T1000 (cell line): Measurements from ENCODE around the gene WDFY2.
"Not testable (repeated sequence)": the region's sequence is repeated elsewhere in the genome, so short reads cannot be mapped to it uniquely, and the experiment has no call there.

Experiments
- DNase-seq: peaks from one replicate; lab custom pipeline; 2025; ENCODE audit warnings: mixed read lengths; lab: John Stamatoyannopoulos, UW

WDFY2 gene

GRCh38 chr13:51632591-51633362 is 48.5 kb downstream of the WDFY2 start:
- no peak for DNase-seq

- DNase-seq = no peak
Observed at GRCh38 chr13:51635137-51635878, 51.0 kb downstream of the WDFY2 start.

GRCh38 chr13:51636349-51636890 is 52.2 kb downstream of the WDFY2 start:
- DNase-seq = no peak

GRCh38 chr13:51637852-51638215 is 53.6 kb downstream of the WDFY2 start:
- no peak for DNase-seq

- DNase-seq = no peak
Observed at GRCh38 chr13:51638216-51638871, 54.1 kb downstream of the WDFY2 start.

GRCh38 chr13:51639171-51639570 is 54.9 kb downstream of the WDFY2 start:
- no peak for DNase-seq

GRCh38 chr13:51640696-51641095 is 56.4 kb downstream of the WDFY2 start:
- not testable (repeated sequence) for DNase-seq

- DNase-seq = peak; percentile 14
Observed at GRCh38 chr13:51643105-51643881, 59.0 kb downstream of the WDFY2 start.

- no peak for DNase-seq
Observed at GRCh38 chr13:51643882-51644281, 59.6 kb downstream of the WDFY2 start.

GRCh38 chr13:51644654-51645053 is 60.4 kb downstream of the WDFY2 start:
- DNase-seq = no peak

- DNase-seq = peak; percentile 12
Observed at GRCh38 chr13:51645154-51645650, 60.9 kb downstream of the WDFY2 start.

GRCh38 chr13:51645761-51646670 is 61.8 kb downstream of the WDFY2 start:
- no peak for DNase-seq

GRCh38 chr13:51647067-51647466 is 62.8 kb downstream of the WDFY2 start:
- DNase-seq = no peak

GRCh38 chr13:51652193-51652592 is 67.9 kb downstream of the WDFY2 start:
- DNase-seq = not testable (repeated sequence)

- no peak for DNase-seq
Observed at GRCh38 chr13:51659276-51660127, 75.2 kb downstream of the WDFY2 start.

- DNase-seq = no peak
Observed at GRCh38 chr13:51660813-51661212, 76.6 kb downstream of the WDFY2 start.

GRCh38 chr13:51663973-51664957 is 80.0 kb downstream of the WDFY2 start:
- DNase-seq = no peak

GRCh38 chr13:51665456-51665855 is 81.2 kb downstream of the WDFY2 start:
- no peak for DNase-seq
